ENCODE measurements around the gene GBF1. TPM values are rescaled to one million over a fixed set of nuclear protein-coding genes. Genes with fewer than 3 reads are reported as not detected.

GBF1 gene
- total and polyA plus RNA-seq, 10 of the 15 experiments (the other 5 are each of a cell fraction or from before 2014, with no cell fraction given) = 0.82 to 42.0 (median 21.8) TPM

DNA sequence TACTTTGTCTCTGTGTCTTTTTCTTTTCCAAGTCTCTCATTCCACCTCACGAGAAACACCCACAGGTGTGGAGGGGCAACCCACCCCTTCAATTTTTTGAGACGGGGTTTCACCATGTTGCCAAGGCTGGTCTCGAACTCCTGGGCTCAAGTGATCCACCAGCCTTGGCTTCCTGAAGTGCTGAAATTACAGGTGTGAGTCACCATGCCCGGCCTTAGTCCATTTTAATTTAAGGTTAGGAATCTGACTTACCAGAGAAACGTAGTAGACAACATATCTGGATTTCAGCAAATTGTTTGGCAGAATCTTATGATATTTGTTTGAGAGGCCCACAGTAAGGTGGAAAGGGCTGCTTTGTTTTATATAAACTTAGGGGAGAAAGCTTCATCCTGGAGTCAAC lies 147.0 kb downstream of the GBF1 start (continued):
- TF ChIP-seq, protein P1, sequence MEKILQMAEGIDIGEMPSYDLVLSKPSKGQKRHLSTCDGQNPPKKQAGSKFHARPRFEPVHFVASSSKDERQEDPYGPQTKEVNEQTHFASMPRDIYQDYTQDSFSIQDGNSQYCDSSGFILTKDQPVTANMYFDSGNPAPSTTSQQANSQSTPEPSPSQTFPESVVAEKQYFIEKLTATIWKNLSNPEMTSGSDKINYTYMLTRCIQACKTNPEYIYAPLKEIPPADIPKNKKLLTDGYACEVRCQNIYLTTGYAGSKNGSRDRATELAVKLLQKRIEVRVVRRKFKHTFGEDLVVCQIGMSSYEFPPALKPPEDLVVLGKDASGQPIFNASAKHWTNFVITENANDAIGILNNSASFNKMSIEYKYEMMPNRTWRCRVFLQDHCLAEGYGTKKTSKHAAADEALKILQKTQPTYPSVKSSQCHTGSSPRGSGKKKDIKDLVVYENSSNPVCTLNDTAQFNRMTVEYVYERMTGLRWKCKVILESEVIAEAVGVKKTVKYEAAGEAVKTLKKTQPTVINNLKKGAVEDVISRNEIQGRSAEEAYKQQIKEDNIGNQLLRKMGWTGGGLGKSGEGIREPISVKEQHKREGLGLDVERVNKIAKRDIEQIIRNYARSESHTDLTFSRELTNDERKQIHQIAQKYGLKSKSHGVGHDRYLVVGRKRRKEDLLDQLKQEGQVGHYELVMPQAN (conservative IDR thresholded peaks at IDR 0.05) = no peak
- TF ChIP-seq, protein P2, sequence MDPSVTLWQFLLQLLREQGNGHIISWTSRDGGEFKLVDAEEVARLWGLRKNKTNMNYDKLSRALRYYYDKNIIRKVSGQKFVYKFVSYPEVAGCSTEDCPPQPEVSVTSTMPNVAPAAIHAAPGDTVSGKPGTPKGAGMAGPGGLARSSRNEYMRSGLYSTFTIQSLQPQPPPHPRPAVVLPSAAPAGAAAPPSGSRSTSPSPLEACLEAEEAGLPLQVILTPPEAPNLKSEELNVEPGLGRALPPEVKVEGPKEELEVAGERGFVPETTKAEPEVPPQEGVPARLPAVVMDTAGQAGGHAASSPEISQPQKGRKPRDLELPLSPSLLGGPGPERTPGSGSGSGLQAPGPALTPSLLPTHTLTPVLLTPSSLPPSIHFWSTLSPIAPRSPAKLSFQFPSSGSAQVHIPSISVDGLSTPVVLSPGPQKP (IDR thresholded peaks at IDR 0.05; ENCODE audit: low read depth, low read length) = no peak

DNA sequence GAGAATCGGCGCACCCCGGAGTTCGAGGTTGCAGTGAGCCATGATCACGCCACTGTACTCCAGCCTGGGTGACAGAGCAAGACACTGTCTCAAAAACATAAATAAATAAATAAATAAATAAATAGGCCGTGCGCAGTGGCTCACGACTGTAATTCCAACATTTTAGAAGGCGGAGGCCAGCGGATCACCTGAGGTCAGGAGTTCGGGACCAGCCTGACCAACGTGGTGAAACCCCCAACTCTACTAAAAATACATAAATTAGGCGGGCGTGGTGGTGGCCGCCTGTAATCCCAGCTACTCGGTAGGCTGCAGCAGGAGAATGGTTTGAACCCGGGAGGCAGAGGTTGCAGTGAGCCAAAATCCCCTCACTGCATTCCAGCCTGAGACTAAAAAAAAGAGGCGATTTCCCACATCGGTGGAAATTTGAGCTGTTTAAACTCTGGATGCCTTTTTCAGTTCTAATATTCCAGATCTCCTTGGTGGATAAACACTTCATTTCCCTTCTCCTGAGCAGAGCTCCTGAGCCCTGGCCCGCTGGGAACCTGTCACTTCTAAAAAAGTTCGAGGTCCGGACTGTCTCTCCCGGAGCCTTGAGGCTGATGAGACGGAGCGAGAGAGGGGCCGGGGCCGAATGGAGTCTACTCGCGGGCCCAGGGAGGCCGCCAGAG lies 148.2 kb downstream of the GBF1 start:
- Histone ChIP-seq H3K4me1 (ENCODE audit: control insufficient read depth, insufficient read depth, low read length) (peaks cover 17% of the 10 kb centered on the region), H3K36me3 (ENCODE audit: control insufficient read depth in 2 of 2, insufficient read depth in 2 of 2, low read length in 1 of 2) (peaks cover 9 to 14% of the 10 kb centered on the region in 2 experiments), H3K9ac (ENCODE audit: control insufficient read depth, insufficient read depth, low read length) (peak overlapping the region; percentile 99), H3K4me3 (peak overlapping the region; percentile 100), H3K9me3 (replicated peaks; ENCODE audit: control insufficient read depth, insufficient read depth, low read length) (no peaks in the 10 kb centered on the region; the same call in 2 of the 3 replicates), H3K27ac (ENCODE audit: control insufficient read depth, insufficient read depth) (peak overlapping the region; percentile 93), H3K79me2 (ENCODE audit: control insufficient read depth, insufficient read depth, low read length) (peaks cover 41% of the 10 kb centered on the region), H2AFZ (ENCODE audit: control insufficient read depth, low read depth, low read length) (peak overlapping the region; percentile 42), H4K20me1 (ENCODE audit: control insufficient read depth, insufficient read depth) (no peaks in the 10 kb centered on the region), H3K4me2 (ENCODE audit: control insufficient read depth, insufficient read depth) (peak overlapping the region; percentile 64), H3K27me3 (replicated peaks in 1 of 2; ENCODE audit: control insufficient read depth in 2 of 2, insufficient read depth in 2 of 2, low read length in 1 of 2) (no peaks in the 10 kb centered on the region)
- intact Hi-C loops (cut with micrococcal nuclease; ENCODE audit: unreplicated experiment) = loop anchor here (1.0 to 10.0 kb wide), 6 partner anchors 28 to 251 kb away; partner anchors contain the start of genes SUFU and TRIM8
- no peak for FAIRE-seq
- ChIA-PET POLR2A (interaction anchor here (0.9 to 6.1 kb wide), 13 partner anchors 9 to 279 kb away, joined by 3 to 44 read pairs (median 4); partner anchors contain the start of genes ACTR1A, C10orf95, CUEDC2 and FBXL15), RAD21 (ENCODE audit: unreplicated experiment) (interaction anchor here (0.7 to 3.1 kb wide), 11 partner anchors 8 to 190 kb away, joined by 3 to 21 read pairs (median 6); partner anchors contain the start of genes ACTR1A, C10orf95, CUEDC2 and FBXL15), CTCF (interaction anchor here (0.6 to 9.1 kb wide), 24 partner anchors 9 to 224 kb away, joined by 3 to 90 read pairs (median 4); partner anchors contain the start of genes ACTR1A, C10orf95, ELOVL3 and FBXL15), SMC1A (ENCODE audit: uncharacterized antibody, unreplicated experiment) (interaction anchor here (0.6 to 3.8 kb wide), 12 partner anchors 8 to 222 kb away, joined by 3 to 23 read pairs (median 4); partner anchors contain the start of gene FBXL15)
- TSS peak; percentile 91 for BruUV-seq (replicated peaks)
- in situ Hi-C loops (cut with MboI) = no loop called here
- WGBS (ENCODE audit: insufficient coverage, insufficient replicate concordance, low lambda C conversion rate, missing lambda C conversion rate) = 27% methylated on average over 30 of the region's 30 CpGs
- DNase-seq (ENCODE audit: low read depth, low spot score) = no peak
- peak; percentile 67 for ATAC-seq
- TF ChIP-seq SUZ12 (IDR thresholded peaks at IDR 0.05; ENCODE audit: unreplicated experiment) (no peak), SMC3 (IDR thresholded peaks at IDR 0.05; ENCODE audit: borderline replicate concordance, low read length) (peak; percentile 87; the same call in 1 of the 2 replicates), WRNIP1 (IDR thresholded peaks at IDR 0.05; ENCODE audit: borderline replicate concordance, low read depth, low read length) (0 out of 2 replicates have a peak, but pooled peaks have one; percentile 43), RCOR1 (conservative IDR thresholded peaks at IDR 0.05; ENCODE audit: low read depth, low read length) (0 out of 2 replicates have a peak, but pooled peaks have one; percentile 74), YY1 (IDR thresholded peaks at IDR 0.05; ENCODE audit: low read depth, low read length) (0 out of 2 replicates have a peak, but pooled peaks have one; percentile 84), NR2C2 (IDR thresholded peaks at IDR 0.05; ENCODE audit: borderline replicate concordance, control insufficient read depth, insufficient read length, low read depth) (no peak)
- TF ChIP-seq, protein P3, sequence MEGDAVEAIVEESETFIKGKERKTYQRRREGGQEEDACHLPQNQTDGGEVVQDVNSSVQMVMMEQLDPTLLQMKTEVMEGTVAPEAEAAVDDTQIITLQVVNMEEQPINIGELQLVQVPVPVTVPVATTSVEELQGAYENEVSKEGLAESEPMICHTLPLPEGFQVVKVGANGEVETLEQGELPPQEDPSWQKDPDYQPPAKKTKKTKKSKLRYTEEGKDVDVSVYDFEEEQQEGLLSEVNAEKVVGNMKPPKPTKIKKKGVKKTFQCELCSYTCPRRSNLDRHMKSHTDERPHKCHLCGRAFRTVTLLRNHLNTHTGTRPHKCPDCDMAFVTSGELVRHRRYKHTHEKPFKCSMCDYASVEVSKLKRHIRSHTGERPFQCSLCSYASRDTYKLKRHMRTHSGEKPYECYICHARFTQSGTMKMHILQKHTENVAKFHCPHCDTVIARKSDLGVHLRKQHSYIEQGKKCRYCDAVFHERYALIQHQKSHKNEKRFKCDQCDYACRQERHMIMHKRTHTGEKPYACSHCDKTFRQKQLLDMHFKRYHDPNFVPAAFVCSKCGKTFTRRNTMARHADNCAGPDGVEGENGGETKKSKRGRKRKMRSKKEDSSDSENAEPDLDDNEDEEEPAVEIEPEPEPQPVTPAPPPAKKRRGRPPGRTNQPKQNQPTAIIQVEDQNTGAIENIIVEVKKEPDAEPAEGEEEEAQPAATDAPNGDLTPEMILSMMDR (IDR thresholded peaks at IDR 0.05 in 2 of 3, conservative IDR thresholded peaks at IDR 0.05 in 1 of 3; ENCODE audit: control insufficient read depth in 2 of 3, extremely low read depth in 1 of 3, insufficient read depth in 1 of 3, low read depth in 3 of 3, low read length in 3 of 3) = peak in 1 of 3 experiments; percentile 97; a peak in 4 of 6 replicates
- TF ChIP-seq, protein P2 (IDR thresholded peaks at IDR 0.05; ENCODE audit: low read depth, low read length) = 0 out of 2 replicates have a peak, but pooled peaks have one; percentile 49

Measured in GM12878 (cell line).